PFSK-1 (cell line): Measurements from ENCODE around the gene ERN1.

Source experiments
- POLR2AphosphoS5 ChIP-seq: IDR thresholded peaks from 2 replicates; pipeline ENCODE4 v1.6.1; 2012; ENCODE audit warnings: low read depth, mild to moderate bottlenecking, control low read depth, low read length, moderate library complexity
- SIN3A ChIP-seq: IDR thresholded peaks from 2 replicates; pipeline ENCODE4 v1.6.1; 2012; ENCODE audit warnings: mild to moderate bottlenecking, low read length, moderate library complexity, borderline replicate concordance; ENCODE audit not compliant: insufficient read depth
- TAF1 ChIP-seq: IDR thresholded peaks from 2 replicates; pipeline ENCODE4 v1.6.1; 2012; ENCODE audit warnings: low read length, control low read depth, borderline replicate concordance; ENCODE audit not compliant: insufficient read depth

GRCh38 chr17:64028874-64029464, 101.0 kb downstream of the ERN1 start:
- TF ChIP-seq POLR2AphosphoS5, result no peak
- no peak for TF ChIP-seq TAF1
- no peak for TF ChIP-seq SIN3A
